ENCODE data around the gene NAB1.

NAB1 gene

GRCh38 chr2:190636361-190636760 is 12.5 kb upstream of the NAB1 start:
- in situ Hi-C loops (cut with MboI; ENCODE audit: low sequenced_read_pairs), result no loop called here

GRCh38 chr2:190637281-190637734 is 11.6 kb upstream of the NAB1 start:
- in situ Hi-C loops (cut with MboI; ENCODE audit: low sequenced_read_pairs), result no loop called here

- in situ Hi-C loops (cut with MboI; ENCODE audit: low sequenced_read_pairs), result no loop called here
Measured at GRCh38 chr2:190637903-190638618, 10.8 kb upstream of the NAB1 start.

GRCh38 chr2:190640117-190640516 is 8.8 kb upstream of the NAB1 start:
- in situ Hi-C loops (cut with MboI; ENCODE audit: low sequenced_read_pairs), result no loop called here

GRCh38 chr2:190641469-190641868 is 7.4 kb upstream of the NAB1 start:
- in situ Hi-C loops (cut with MboI; ENCODE audit: low sequenced_read_pairs), result no loop called here

GRCh38 chr2:190646780-190647522 is 1.9 kb upstream of the NAB1 start:
- in situ Hi-C loops (cut with MboI; ENCODE audit: low sequenced_read_pairs), result no loop called here

GRCh38 chr2:190648289-190649034 is 421 bp upstream of the NAB1 start:
- in situ Hi-C loops (cut with MboI; ENCODE audit: low sequenced_read_pairs), result no loop called here

- in situ Hi-C loops (cut with MboI; ENCODE audit: low sequenced_read_pairs), result no loop called here
Measured at GRCh38 chr2:190649798-190650390, 1.0 kb downstream of the NAB1 start.

- in situ Hi-C loops (cut with MboI; ENCODE audit: low sequenced_read_pairs), result no loop called here
Measured at GRCh38 chr2:190651413-190651812, 2.5 kb downstream of the NAB1 start.

GRCh38 chr2:190653231-190653630 is 4.3 kb downstream of the NAB1 start:
- in situ Hi-C loops (cut with MboI; ENCODE audit: low sequenced_read_pairs), result no loop called here

- in situ Hi-C loops (cut with MboI; ENCODE audit: low sequenced_read_pairs), result no loop called here
Measured at GRCh38 chr2:190653931-190654330, 5.0 kb downstream of the NAB1 start.

GRCh38 chr2:190655113-190655512 is 6.2 kb downstream of the NAB1 start:
- in situ Hi-C loops (cut with MboI; ENCODE audit: low sequenced_read_pairs), result no loop called here

- in situ Hi-C loops (cut with MboI; ENCODE audit: low sequenced_read_pairs), result no loop called here
Measured at GRCh38 chr2:190655570-190655969, 6.7 kb downstream of the NAB1 start.

GRCh38 chr2:190656301-190656700 is 7.4 kb downstream of the NAB1 start:
- in situ Hi-C loops (cut with MboI; ENCODE audit: low sequenced_read_pairs), result no loop called here

- in situ Hi-C loops (cut with MboI; ENCODE audit: low sequenced_read_pairs), result no loop called here
Measured at GRCh38 chr2:190657474-190658255, 8.8 kb downstream of the NAB1 start.

- in situ Hi-C loops (cut with MboI; ENCODE audit: low sequenced_read_pairs), result no loop called here
Measured at GRCh38 chr2:190659553-190659952, 10.7 kb downstream of the NAB1 start.

- in situ Hi-C loops (cut with MboI; ENCODE audit: low sequenced_read_pairs), result no loop called here
Measured at GRCh38 chr2:190662754-190663153, 13.9 kb downstream of the NAB1 start.

- in situ Hi-C loops (cut with MboI; ENCODE audit: low sequenced_read_pairs), result no loop called here
Measured at GRCh38 chr2:190663348-190663747, 14.5 kb downstream of the NAB1 start.

GRCh38 chr2:190663839-190664238 is 15.0 kb downstream of the NAB1 start:
- in situ Hi-C loops (cut with MboI; ENCODE audit: low sequenced_read_pairs), result no loop called here

- in situ Hi-C loops (cut with MboI; ENCODE audit: low sequenced_read_pairs), result no loop called here
Measured at GRCh38 chr2:190664240-190664639, 15.4 kb downstream of the NAB1 start.

Measured in hTERT RPE-1 (cell line).